Omental fat pad (tissue), 4 donors: ENCODE data around the gene CILP2. TPM values are rescaled to one million over a fixed set of nuclear protein-coding genes. Genes with fewer than 3 reads are reported as not detected.

Experiments
- ATAC-seq: fragments of 150-250 bp; one replicate; pipeline ENCODE4 v1.9.1; 2016; ENCODE audit warnings: mild to moderate bottlenecking, moderate library complexity; ENCODE audit not compliant: low FRiP score
- DNase-seq: peaks from one replicate; pipeline ENCODE4 v3.0.0-alpha.2; 2019; ENCODE audit warnings: low spot score
- CTCF ChIP-seq, 3 donors: fragments of 450-650 bp; IDR thresholded peaks; one replicate each; pipeline ENCODE4 v1.5.1; 2016 to 2017; ENCODE audit warnings: antibody characterized with exemption in 3 of 3, mild to moderate bottlenecking in 3 of 3, moderate library complexity in 2 of 3
- total RNA-seq, 4 donors: library from RNA; depleted of rRNA; stranded (reverse); fragments of >200 nt; gene quantifications; one replicate each; pipeline ENCODE4 v1.1.0, GENCODE V29; 2016

CILP2 gene
- total RNA-seq, 4 donors from 2014 or later, result 0.28 to 2.2 (median 0.38) TPM

DNA sequence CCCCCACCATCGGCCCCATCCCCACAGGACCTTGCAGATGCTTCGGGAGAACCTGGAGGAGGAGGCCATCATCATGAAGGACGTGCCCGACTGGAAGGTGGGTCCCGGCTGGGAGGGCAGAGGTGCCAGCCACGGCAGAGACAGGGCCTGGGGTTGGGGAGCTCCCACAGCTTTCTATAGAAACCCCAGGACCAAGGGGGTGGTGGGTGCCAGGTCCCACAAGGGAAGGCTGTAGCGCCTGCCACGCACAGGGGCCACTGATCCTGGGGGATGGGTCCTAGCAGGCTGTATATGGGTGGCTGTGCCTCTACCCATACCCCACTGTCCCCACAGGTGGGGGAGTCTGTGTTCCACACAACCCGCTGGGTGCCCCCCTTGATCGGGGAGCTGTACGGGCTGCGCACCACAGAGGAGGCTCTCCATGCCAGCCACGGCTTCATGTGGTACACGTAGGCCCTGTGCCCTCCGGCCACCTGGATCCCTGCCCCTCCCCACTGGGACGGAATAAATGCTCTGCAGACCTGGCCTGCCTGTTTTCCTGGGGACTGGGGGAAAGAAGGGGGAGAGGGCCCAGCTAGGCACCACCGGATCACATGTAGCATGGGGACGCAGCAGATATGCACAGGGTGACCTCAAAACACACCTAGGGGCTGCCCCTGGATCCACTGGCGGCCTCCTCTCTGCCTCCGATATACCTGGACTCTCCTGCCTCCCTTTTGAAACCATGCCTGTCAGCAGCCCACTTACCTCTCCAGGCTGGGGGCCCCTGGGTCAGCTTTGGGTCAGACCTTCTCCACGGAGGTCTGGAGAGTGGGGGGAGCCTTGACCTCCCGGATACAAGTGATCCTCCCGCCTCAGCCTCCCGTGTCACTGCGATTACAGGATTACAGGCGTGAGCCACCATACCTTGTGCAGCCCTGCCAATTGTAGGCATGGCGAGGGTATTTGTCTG, 10.1 kb upstream of the CILP2 start:
- TF ChIP-seq CTCF (IDR thresholded peaks at IDR 0.05), result no peak
- DNase-seq, result no peak
- no peak for ATAC-seq

DNA sequence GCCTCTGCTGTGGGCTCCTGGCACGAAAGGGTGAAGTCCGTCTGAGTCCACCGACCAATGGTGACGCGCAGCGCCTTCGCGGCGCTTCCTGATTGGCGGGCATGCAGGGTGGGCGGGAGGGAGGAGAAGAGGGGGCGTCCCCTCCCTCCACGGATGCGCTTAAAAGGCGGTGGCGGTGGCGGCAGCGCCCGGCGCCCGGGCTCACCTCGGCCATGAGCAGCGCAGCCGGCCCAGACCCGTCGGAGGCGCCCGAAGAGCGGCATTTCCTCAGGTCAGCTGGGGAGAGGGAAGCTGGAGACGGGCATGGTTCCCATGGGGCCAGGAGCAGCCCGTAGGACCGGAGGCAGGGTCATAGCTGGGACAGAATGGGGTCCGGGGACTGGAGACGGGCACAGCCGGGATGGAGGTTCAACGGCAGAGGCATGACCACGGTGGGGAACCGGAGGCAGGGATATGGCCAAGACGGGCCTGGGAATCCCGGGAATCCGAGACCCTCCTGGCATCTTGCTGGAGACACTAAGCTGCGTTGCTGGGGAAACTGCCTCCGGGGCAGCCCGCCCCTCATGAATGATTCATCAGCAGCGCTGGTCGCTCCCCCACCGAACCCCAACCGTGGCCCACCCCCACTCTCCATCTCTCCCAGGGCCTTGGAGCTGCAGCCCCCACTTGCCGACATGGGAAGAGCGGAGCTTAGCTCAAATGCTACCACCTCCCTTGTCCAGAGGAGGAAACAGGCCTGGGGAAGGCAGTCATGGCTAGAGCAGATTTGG, 9.2 kb upstream of the CILP2 start, which contains the start of gene YJEFN3:
Gene YJEFN3, plus strand, starts transcription at position 191 of the 770 bp plus-strand sequence. Its CDS starts 22 bp downstream, at position 213.
- ATAC-seq (no peak), DNase-seq (no peak)
- TF ChIP-seq CTCF (IDR thresholded peaks at IDR 0.05), result no peak

DNA sequence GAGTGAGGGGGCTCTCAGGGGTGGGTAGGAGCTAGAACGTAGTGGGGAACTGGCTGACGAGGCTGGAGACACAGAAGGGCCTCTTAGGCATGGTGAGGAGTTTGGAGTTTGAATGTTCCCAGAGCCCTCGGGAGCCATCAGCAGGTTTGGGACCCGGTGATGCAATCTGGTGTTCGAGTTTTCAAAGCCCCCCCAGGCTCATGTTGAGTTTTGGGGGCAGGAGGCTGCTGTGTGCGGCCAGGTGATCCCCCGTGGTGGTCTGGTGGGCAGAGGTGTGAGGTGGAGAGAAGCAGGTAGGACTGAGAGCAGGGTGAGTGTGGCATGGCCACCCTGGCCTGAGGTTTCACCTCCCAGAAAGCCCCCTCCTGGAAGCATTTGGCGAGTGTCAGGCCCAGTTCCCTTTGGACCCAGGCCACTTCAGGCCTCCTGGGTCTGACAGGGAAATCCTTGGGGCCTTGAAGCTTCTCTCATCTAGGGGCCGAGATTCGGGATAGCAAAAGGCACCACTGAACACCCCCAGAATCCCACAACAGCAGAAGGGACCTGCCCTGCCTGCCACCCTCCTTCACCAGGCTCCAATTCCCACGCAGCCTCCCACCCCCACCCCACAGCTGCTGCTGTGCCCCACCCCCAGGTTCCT, 8.2 kb upstream of the CILP2 start:
- no peak for DNase-seq
- ATAC-seq, result no peak
- TF ChIP-seq CTCF (IDR thresholded peaks at IDR 0.05), result no peak

DNA sequence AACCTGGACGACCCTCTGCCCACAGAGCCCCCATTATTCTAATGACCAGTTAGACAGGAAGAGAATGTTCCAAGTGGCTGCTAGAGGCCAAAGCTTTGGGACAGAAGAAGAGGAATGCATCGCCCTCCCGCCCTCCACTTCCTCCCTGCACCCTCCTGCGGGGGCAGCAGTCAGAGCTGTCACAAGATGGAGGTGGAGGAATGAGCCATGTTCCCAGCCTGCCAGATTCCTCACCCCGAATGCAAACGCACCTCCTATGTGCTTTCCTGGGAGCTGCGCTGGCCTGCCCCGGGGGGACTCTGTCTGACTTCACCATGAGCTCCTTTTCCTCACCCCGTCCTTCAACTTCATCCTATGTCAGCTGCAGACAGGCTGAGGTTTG, 7.7 kb upstream of the CILP2 start:
- TF ChIP-seq CTCF (IDR thresholded peaks at IDR 0.05), result no peak
- DNase-seq (no peak), ATAC-seq (no peak)

DNA sequence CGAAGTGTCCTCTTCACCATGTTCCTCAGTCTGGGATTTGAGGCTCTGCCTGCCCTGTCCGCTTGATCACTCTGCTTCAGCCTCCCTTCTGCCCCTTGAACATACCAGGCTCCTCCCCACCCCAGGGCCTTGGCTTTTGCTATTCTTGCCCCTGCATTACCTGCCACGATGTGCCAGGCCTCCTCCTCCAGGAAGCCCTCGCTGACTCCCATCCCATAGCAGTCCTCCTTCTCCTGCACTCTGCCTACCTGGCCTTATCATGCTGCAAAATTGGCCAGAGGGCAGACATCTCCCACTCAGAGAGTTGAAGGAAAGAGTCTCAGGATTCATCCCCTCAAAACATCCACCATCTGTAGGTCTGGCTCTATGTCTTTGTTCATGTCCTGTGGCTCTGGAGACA, 7.2 kb upstream of the CILP2 start:
- DNase-seq (no peak), ATAC-seq (no peak)
- TF ChIP-seq CTCF (IDR thresholded peaks at IDR 0.05), result no peak

DNA sequence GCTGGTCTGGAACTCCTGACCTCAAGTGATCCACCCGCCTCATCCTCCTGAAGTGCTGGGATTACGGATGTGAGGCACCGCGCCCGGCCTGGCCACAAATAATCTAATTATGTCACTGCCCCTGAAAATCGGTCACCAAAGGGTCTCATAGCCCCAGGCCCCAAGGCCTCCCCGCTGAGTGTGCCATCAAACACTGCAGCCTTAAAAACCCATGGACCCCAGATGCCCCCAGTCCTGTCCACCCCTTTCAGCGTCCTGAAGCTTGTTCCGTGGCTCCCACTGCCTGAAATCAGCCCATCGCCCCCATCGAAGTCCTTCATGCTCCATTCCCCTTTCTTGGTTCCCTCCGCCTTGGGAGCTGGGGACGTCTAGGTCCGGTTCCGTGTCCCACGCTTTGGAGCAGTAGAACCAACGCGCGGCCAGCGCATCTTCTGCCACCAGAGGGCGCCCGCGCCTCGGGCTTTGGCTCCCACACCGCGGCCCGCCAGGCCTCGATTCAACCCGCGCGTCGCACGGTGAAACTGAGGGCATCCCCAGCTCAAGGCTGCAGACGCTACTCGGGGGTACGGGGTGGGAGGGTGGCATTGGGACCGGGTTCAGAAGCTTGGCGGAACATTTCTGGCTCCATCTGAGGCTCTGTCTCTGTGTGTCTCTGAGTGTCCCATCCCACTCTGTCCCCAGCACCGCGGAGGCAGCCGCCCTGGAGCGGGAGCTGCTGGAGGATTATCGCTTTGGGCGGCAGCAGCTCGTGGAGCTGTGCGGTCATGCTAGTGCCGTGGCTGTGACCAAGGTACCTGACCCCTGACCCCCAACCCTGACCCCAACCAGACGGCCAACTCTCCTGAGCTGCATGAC, 5.9 kb upstream of the CILP2 start:
- ATAC-seq (peak; percentile 49), DNase-seq (peak; percentile 82)
- peak in 2 of 3 donors; percentile 63 for TF ChIP-seq CTCF (IDR thresholded peaks at IDR 0.05)
